NCI-H748 (cell line): ENCODE measurements around the gene PLA2G4E.

ENCODE experiments used
- DNase-seq: peaks from one replicate; lab custom pipeline; 2025; ENCODE audit not compliant: unreplicated experiment; lab: John Stamatoyannopoulos, UW

Gene PLA2G4E

GRCh38 chr15:41961595-41962202 lies 59.1 kb downstream of the PLA2G4E start:
- no peak for DNase-seq

- DNase-seq, result no peak
Observed at GRCh38 chr15:41961001-41961518, 59.8 kb downstream of the PLA2G4E start.

- no peak for DNase-seq
Observed at GRCh38 chr15:41958002-41958420, 62.8 kb downstream of the PLA2G4E start.

GRCh38 chr15:41957021-41957897 lies 63.6 kb downstream of the PLA2G4E start:
- DNase-seq, result no peak

- DNase-seq, result no peak
Observed at GRCh38 chr15:41955807-41956525, 64.9 kb downstream of the PLA2G4E start.

GRCh38 chr15:41955100-41955499 lies 65.7 kb downstream of the PLA2G4E start:
- DNase-seq, result no peak

- no peak for DNase-seq
Observed at GRCh38 chr15:41954036-41954435, 66.8 kb downstream of the PLA2G4E start.

- no peak for DNase-seq
Observed at GRCh38 chr15:41952013-41952563, 68.8 kb downstream of the PLA2G4E start.

- DNase-seq, result no peak
Observed at GRCh38 chr15:41951571-41951970, 69.3 kb downstream of the PLA2G4E start.

- no peak for DNase-seq
Observed at GRCh38 chr15:41950489-41950888, 70.4 kb downstream of the PLA2G4E start.

- DNase-seq, result no peak
Observed at GRCh38 chr15:41950127-41950483, 70.7 kb downstream of the PLA2G4E start.

- no peak for DNase-seq
Observed at GRCh38 chr15:41949401-41950126, 71.3 kb downstream of the PLA2G4E start.

- no peak for DNase-seq
Observed at GRCh38 chr15:41948490-41948889, 72.4 kb downstream of the PLA2G4E start.

GRCh38 chr15:41946970-41947369 lies 73.9 kb downstream of the PLA2G4E start:
- no peak for DNase-seq

- no peak for DNase-seq
Observed at GRCh38 chr15:41945731-41946130, 75.1 kb downstream of the PLA2G4E start.

GRCh38 chr15:41945221-41945620 lies 75.6 kb downstream of the PLA2G4E start:
- no peak for DNase-seq

- DNase-seq, result no peak
Observed at GRCh38 chr15:41944313-41944940, 76.4 kb downstream of the PLA2G4E start.

GRCh38 chr15:41943543-41944312 lies 77.1 kb downstream of the PLA2G4E start:
- no peak for DNase-seq

- DNase-seq, result no peak
Observed at GRCh38 chr15:41942886-41943285, 78.0 kb downstream of the PLA2G4E start.
